K562 (cell line): ENCODE results near the gene ZFP62. TPM values are rescaled to one million over a fixed set of nuclear protein-coding genes. Genes with fewer than 3 reads are reported as not detected.
A peak's percentile ranks its signal among the peaks of the same experiment; 100 is the strongest.

ENCODE experiments used
- ARID4B ChIP-seq: sonication (generic); formaldehyde crosslinking; IDR thresholded peaks from 2 replicates; pipeline ENCODE4 v1.8.0; 2022; ENCODE audit warnings: mild to moderate bottlenecking, missing genetic modification reagents
- ATF6 ChIP-seq: sonication (generic); formaldehyde crosslinking; IDR thresholded peaks from 2 replicates; pipeline ENCODE4 v1.4.0; 2020; ENCODE audit warnings: mild to moderate bottlenecking, missing genetic modification reagents
- CBFA2T3 ChIP-seq: fragments of 450-650 bp; IDR thresholded peaks from 2 replicates; pipeline ENCODE4 v1.6.1; 2017
- CBX8 ChIP-seq: fragments of 200-600 bp; sonication (generic); IDR thresholded peaks from 2 replicates; pipeline ENCODE4 v1.6.1; 2012; ENCODE audit warnings: borderline replicate concordance, mixed run types, low read depth, mild to moderate bottlenecking, moderate library complexity, mixed read lengths, low read length, control low read depth, inconsistent platforms; ENCODE audit not compliant: poor library complexity, severe bottlenecking; ENCODE audit errors: extremely low read depth
- CSDE1 ChIP-seq, 2 experiments: fragments of 450-650 bp; IDR thresholded peaks; 2 replicates each; pipeline ENCODE4 v1.6.1; 2016; ENCODE audit warnings: mild to moderate bottlenecking in 1 of 2
- CUX1 ChIP-seq: fragments of 200-800 bp; sonication (Bioruptor generic); IDR thresholded peaks from 2 replicates; pipeline ENCODE4 v1.6.1; 2016; ENCODE audit warnings: missing genetic modification characterization, missing compliant biosample characterization
- ETV6 ChIP-seq, 3 experiments: fragments of 150-350 bp in 1 of 3; sonication (generic) in 1 of 3; formaldehyde crosslinking in 1 of 3; IDR thresholded peaks; 2 replicates each; pipeline versions ENCODE4 v1.6.1 to v1.8.0; 2014 to 2022; ENCODE audit warnings: borderline replicate concordance in 2 of 3, low read depth in 2 of 3, antibody characterized with exemption in 1 of 3, low read length in 1 of 3, mild to moderate bottlenecking in 1 of 3, missing genetic modification reagents in 1 of 3
- FOXK2 ChIP-seq, 2 experiments: fragments of 450-650 bp; IDR thresholded peaks in 1 of 2; conservative IDR thresholded peaks in 1 of 2; 2 replicates each; pipeline ENCODE4 v1.6.1; 2016; ENCODE audit warnings: low read depth in 2 of 2, mild to moderate bottlenecking in 1 of 2
- NCOA2 ChIP-seq, 2 experiments: fragments of 450-650 bp; IDR thresholded peaks; 2 replicates each; pipeline ENCODE4 v1.6.1; 2018; ENCODE audit warnings: mild to moderate bottlenecking in 2 of 2, moderate library complexity in 1 of 2; ENCODE audit not compliant: partially characterized antibody in 2 of 2
- ZBTB34 ChIP-seq: fragments of 250-450 bp; sonication (Bioruptor Pico); IDR thresholded peaks from 2 replicates; pipeline ENCODE4 v1.8.0; 2021; ENCODE audit warnings: mild to moderate bottlenecking, moderate library complexity
- ZNF184 ChIP-seq: sonication (generic); formaldehyde crosslinking; IDR thresholded peaks from 2 replicates; pipeline ENCODE4 v1.5.0; 2020; ENCODE audit warnings: missing genetic modification reagents
- polyA plus RNA-seq, 8 experiments: library from polyadenylated mRNA; depleted of rRNA in 4 of 8; stranded (reverse) in 5 of 8; unstranded in 3 of 8; fragments of >200 nt; fragmentation: Nextera tagmentation in 2 of 8; fragmentation: Illumina TruSeq in 1 of 8; extraction: Ambion mirVana in 2 of 8; extraction: Trizol in 1 of 8; gene quantifications; 2 replicates each; pipeline versions ENCODE4 v1.2.1 to v1.2.3, GENCODE V29; 2011 to 2014; ENCODE audit warnings: inconsistent platforms in 1 of 8, missing spikeins in 1 of 8
- total RNA-seq, 7 experiments: library from RNA; depleted of rRNA in 6 of 7; stranded (reverse); fragments of >200 nt in 6 of 7; fragmentation: Illumina TruSeq in 2 of 7; extraction: Trizol in 2 of 7; gene quantifications; 2 replicates each; pipeline versions ENCODE4 v1.2.1 to v1.2.3, GENCODE V29; 2011 to 2021; ENCODE audit warnings: low replicate concordance in 1 of 7

The ZFP62 gene
- total and polyA plus RNA-seq, 9 of the 15 experiments (the other 6 are each of a cell fraction or from before 2014, with no cell fraction given), result 12.2 to 37.5 (median 25.0) TPM

- TF ChIP-seq CBX8 (no peak), FOXK2 (conservative IDR thresholded peaks at IDR 0.05 in 1 of 2, IDR thresholded peaks at IDR 0.05 in 1 of 2; ENCODE audit: low read depth in 2 of 2) (peak; percentile 47 to 60; a peak in 3 of 4 replicates), NCOA2 (IDR thresholded peaks at IDR 0.05; ENCODE audit: partially characterized antibody in 2 of 2) (no peak), CUX1 (CRISPR knock-in tag) (no peak), ETV6 (IDR thresholded peaks at IDR 0.05; ENCODE audit: borderline replicate concordance in 1 of 2, low read depth in 2 of 2, low read length in 1 of 2) (peak in 1 of 2 experiments; percentile 58; a peak in 1 of 4 replicates), ETV6 (CRISPR knock-in tag; IDR thresholded peaks at IDR 0.05; ENCODE audit: borderline replicate concordance) (no peak), CBFA2T3 (peak; percentile 49), ARID4B (CRISPR knock-in tag) (no peak), CSDE1 (IDR thresholded peaks at IDR 0.05) (no peak), ATF6 (CRISPR knock-in tag) (no peak), ZNF184 (CRISPR knock-in tag) (no peak), ZBTB34 (peak; percentile 65; the same call in 1 of the 2 replicates)
These were observed 12.8 kb upstream of the ZFP62 start (continued) for GRCh38 chr5:180873615-180874520.
